ENCODE measurements around the gene SPON1.

- TF ChIP-seq EP300 (IDR thresholded peaks at IDR 0.05) (no peak), POLR2A (IDR thresholded peaks at IDR 0.05) (no peak)
Observed at GRCh38 chr11:14202251-14203196, 240.0 kb downstream of the SPON1 start.
